Stomach smooth muscle (tissue), 2 donors: ENCODE results near the gene SLC38A3.
"Not testable (repeated sequence)": the region's sequence is repeated elsewhere in the genome, so short reads cannot be mapped to it uniquely, and the experiment has no call there.

Experiments used
- H3K27ac ChIP-seq: one replicate; pipeline ENCODE4 v1.7.0; 2013; ENCODE audit warnings: mild to moderate bottlenecking, low read length, inconsistent platforms
- H3K27me3 ChIP-seq, 2 donors: one replicate each; pipeline ENCODE4 v1.7.0; 2013; ENCODE audit warnings: low read length in 2 of 2; ENCODE audit not compliant: insufficient read depth in 2 of 2, control insufficient read depth in 1 of 2
- H3K36me3 ChIP-seq, 2 donors: one replicate each; pipeline ENCODE4 v1.7.0; 2013; ENCODE audit warnings: low read length in 2 of 2; ENCODE audit not compliant: control insufficient read depth in 2 of 2, insufficient read depth in 2 of 2
- H3K4me1 ChIP-seq: one replicate; pipeline ENCODE4 v1.7.0; 2013; ENCODE audit warnings: low read length; ENCODE audit not compliant: control insufficient read depth, insufficient read depth
- H3K4me3 ChIP-seq, 2 donors: one replicate each; pipeline ENCODE4 v1.7.0; 2013; ENCODE audit warnings: low read length in 2 of 2
- H3K9ac ChIP-seq, 2 donors: one replicate each; pipeline ENCODE4 v1.7.0; 2013; ENCODE audit warnings: low read length in 2 of 2, mild to moderate bottlenecking in 1 of 2
- H3K9me3 ChIP-seq, 2 donors: one replicate each; pipeline ENCODE4 v1.7.0; 2013; ENCODE audit warnings: low read length in 2 of 2; ENCODE audit not compliant: control insufficient read depth in 2 of 2
- donor health status: healthy.
- donor health status: Pancreatic carcinoma.

SLC38A3 gene

GRCh38 chr3:50202353-50203112 is 2.5 kb upstream of the SLC38A3 start:
- Histone ChIP-seq H3K9ac (no peak overlapping the region), H3K4me1 (peaks cover 10% of the 10 kb centered on the region), H3K27me3 (peaks cover 48 to 55% of the 10 kb centered on the region in 2 donors)

DNA sequence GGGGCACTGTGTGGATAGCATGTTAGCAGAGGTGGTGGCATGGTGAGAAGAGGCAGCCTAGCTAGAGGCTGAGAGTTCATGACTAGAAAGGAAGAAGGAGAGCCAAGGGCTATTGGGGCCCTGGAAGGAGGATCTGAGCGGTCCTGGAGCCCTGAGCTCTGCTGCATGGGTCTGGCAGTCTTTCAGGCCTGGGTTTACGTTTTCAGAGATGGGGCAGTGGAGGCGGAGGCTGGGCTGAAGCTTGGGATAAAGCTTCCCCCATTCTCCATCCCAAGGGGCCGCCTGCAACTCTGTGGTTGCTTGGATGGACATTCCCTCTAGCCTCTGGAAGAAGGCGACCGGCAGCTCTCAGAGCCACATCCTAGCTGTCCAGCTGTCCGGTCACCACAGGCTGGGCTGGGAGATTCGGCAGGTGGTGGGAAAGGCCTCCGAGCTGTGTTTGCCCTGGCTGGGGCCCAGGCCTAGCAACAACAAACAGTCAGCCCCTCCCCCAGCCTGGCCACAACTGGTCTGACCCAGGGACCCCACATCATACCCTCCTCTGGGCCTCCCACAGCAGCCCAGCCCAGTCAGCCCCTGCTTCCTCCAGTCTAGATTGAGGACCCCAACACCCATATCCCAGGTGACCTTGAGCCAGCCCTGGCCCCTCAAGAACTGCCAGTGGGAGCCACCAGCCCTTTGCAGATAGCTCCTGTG is 1.8 kb upstream of the SLC38A3 start:
- Histone ChIP-seq H3K9ac (no peak overlapping the region), H3K27ac (no peak overlapping the region), H3K4me1 (peaks cover 10% of the 10 kb centered on the region), H3K36me3 (no peaks in the 10 kb centered on the region), H3K4me3 (no peak overlapping the region), H3K27me3 (peaks cover 48 to 55% of the 10 kb centered on the region in 2 donors), H3K9me3 (no peaks in the 10 kb centered on the region)

More at GRCh38 chr3:50202353-50203112, 2.5 kb upstream of the SLC38A3 start:
- Histone ChIP-seq H3K4me3 (no peak overlapping the region), H3K9me3 (no peaks in the 10 kb centered on the region), H3K27ac (no peak overlapping the region), H3K36me3 (no peaks in the 10 kb centered on the region)

GRCh38 chr3:50203809-50204803 is 965 bp upstream of the SLC38A3 start:
- peaks cover 10% of the 10 kb centered on the region for H3K4me1 ChIP-seq
- no peak overlapping the region for H3K4me3 ChIP-seq
- H3K36me3 ChIP-seq = no peaks in the 10 kb centered on the region
- H3K27me3 ChIP-seq = peaks cover 48 to 55% of the 10 kb centered on the region in 2 donors
- no peak overlapping the region for H3K27ac ChIP-seq
- no peak overlapping the region for H3K9ac ChIP-seq
- H3K9me3 ChIP-seq = no peaks in the 10 kb centered on the region

- H3K4me1 ChIP-seq = peaks cover 10% of the 10 kb centered on the region
- H3K9ac ChIP-seq = no peak overlapping the region
- H3K36me3 ChIP-seq = no peaks in the 10 kb centered on the region
- H3K4me3 ChIP-seq = peak overlapping the region in 1 of 2 donors; percentile 64
- H3K27me3 ChIP-seq = peaks cover 48 to 55% of the 10 kb centered on the region in 2 donors
- H3K9me3 ChIP-seq = no peaks in the 10 kb centered on the region
- no peak overlapping the region for H3K27ac ChIP-seq
These were observed 574 bp downstream of the SLC38A3 start for GRCh38 chr3:50205413-50206276.

DNA sequence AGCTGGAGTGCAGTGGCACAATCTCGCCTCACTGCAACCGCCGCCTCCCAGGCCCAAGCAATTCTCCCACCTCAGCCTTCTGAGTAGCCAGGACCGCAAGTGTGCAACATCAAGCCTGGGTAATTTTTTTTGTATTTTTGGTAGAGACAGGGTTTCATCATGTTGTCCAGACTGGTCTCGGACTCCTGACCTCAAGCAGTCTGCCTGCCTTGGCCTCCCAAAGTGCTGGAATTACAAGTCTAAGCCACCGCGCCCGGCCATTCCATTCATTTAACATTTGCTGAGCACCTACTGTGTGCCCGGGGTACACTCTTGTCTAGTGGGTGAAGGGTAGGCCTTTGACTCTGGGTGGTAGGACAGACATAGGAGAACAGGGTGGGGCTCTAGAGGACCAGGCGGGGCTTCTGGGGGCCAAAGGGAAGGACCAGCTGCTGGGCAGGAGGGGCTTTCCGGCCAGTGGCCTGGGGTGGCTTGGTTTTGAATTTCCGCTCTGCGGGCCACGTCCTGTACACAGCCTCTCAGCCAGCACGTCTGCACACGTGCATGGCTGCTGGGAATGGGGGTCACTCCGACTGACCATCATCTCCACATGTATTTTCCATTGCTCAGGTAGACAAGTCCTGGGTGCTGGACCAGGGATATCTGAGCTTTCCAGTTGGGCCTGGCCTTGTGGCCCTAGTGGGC is 2.4 kb downstream of the SLC38A3 start:
- peaks cover 10% of the 10 kb centered on the region for H3K4me1 ChIP-seq
- no peak overlapping the region for H3K9ac ChIP-seq
- H3K27ac ChIP-seq = no peak overlapping the region
- H3K36me3 ChIP-seq = no peaks in the 10 kb centered on the region
- no peak overlapping the region for H3K4me3 ChIP-seq
- no peaks in the 10 kb centered on the region for H3K9me3 ChIP-seq
- peaks cover 30 to 37% of the 10 kb centered on the region in 2 donors for H3K27me3 ChIP-seq

- no peak overlapping the region for H3K9ac ChIP-seq
- H3K4me3 ChIP-seq = no peak overlapping the region
- H3K36me3 ChIP-seq = no peaks in the 10 kb centered on the region
- peaks cover 17 to 24% of the 10 kb centered on the region in 2 donors for H3K27me3 ChIP-seq
- H3K27ac ChIP-seq = no peak overlapping the region
- no peaks in the 10 kb centered on the region for H3K9me3 ChIP-seq
- peaks cover 10% of the 10 kb centered on the region for H3K4me1 ChIP-seq
These were observed 3.7 kb downstream of the SLC38A3 start for GRCh38 chr3:50208677-50209344.

- H3K27ac ChIP-seq = no peak overlapping the region
- no peak overlapping the region for H3K4me3 ChIP-seq
- peaks cover 7 to 13% of the 10 kb centered on the region in 2 donors for H3K27me3 ChIP-seq
- H3K36me3 ChIP-seq = no peaks in the 10 kb centered on the region
- no peak overlapping the region for H3K9ac ChIP-seq
- H3K4me1 ChIP-seq = peaks cover 7% of the 10 kb centered on the region
- no peaks in the 10 kb centered on the region for H3K9me3 ChIP-seq
These were observed 5.1 kb downstream of the SLC38A3 start for GRCh38 chr3:50210176-50210509.

DNA sequence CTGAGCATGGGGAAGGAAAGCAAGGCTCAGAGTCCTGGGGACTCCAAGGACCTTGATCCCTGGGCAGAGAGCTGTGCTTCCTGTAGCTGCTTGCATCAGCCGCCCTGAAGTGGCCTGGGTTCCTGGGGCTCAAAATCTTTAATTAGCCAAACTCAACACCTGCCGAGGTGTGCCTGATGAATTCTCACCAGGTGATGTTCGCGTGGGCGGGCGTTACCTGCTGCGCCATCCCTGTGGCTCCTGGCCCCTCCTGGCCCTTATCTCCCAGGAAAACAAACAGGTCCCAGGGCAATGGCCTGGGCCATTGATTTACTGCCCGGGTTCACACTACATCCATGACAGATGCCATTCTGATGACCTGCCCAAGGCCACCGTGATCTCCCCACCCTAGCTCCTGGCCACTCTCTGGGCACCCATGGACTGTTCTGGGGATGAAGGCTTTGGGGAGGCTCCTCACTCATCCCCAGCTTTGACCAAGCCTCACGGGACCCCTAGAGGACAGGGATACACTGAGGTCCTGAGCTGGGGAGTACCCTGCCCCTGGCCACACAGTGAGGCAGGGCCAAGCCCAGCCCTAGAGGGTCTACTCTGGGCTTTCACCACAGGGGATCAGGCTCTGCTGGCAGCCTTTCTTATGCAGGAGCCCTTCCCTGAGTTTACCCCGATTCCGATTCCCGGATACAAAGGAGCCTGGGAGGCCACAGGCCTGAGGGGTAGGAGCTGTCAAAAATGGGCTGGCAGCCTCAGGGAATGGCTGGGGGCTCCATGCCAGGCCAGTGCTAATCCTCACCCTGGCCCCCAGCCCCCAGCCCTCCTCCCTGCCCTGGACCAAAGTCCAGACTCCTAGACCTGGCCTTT is 5.7 kb downstream of the SLC38A3 start:
- no peaks in the 10 kb centered on the region for H3K36me3 ChIP-seq
- H3K9me3 ChIP-seq = no peaks in the 10 kb centered on the region
- peaks cover 5 to 7% of the 10 kb centered on the region in 2 donors for H3K27me3 ChIP-seq
- peaks cover under 1% of the 10 kb centered on the region for H3K4me1 ChIP-seq
- no peak overlapping the region for H3K4me3 ChIP-seq
- H3K27ac ChIP-seq = no peak overlapping the region
- H3K9ac ChIP-seq = no peak overlapping the region

GRCh38 chr3:50211368-50211717 is 6.3 kb downstream of the SLC38A3 start:
- H3K4me1 ChIP-seq, H3K9ac ChIP-seq, H3K27ac ChIP-seq: not testable (repeated sequence)

More at GRCh38 chr3:50211368-50211717, 6.3 kb downstream of the SLC38A3 start:
- not testable (repeated sequence) for H3K36me3 ChIP-seq, H3K27me3 ChIP-seq, H3K9me3 ChIP-seq, H3K4me3 ChIP-seq
